MM.1S (cell line): ENCODE data around the gene CDH5.

ENCODE experiments used
- DNase-seq: peaks from one replicate; pipeline ENCODE4 v3.0.0-alpha.2; 2015
- H2AFZ ChIP-seq: fragments of 300-600 bp; sonication (generic); 2 replicates; pipeline ENCODE4 v1.6.0; 2016; ENCODE audit warnings: antibody characterized with exemption, low read length
- H3F3A ChIP-seq: fragments of 300-600 bp; sonication (generic); 2 replicates; pipeline ENCODE4 v1.6.1; 2016; ENCODE audit warnings: mild to moderate bottlenecking, antibody characterized with exemption, low read length, moderate library complexity, mixed read lengths; ENCODE audit not compliant: insufficient read depth
- H3K27ac ChIP-seq: fragments of 300-600 bp; sonication (generic); 2 replicates; pipeline ENCODE4 v1.5.1; 2016; ENCODE audit warnings: mild to moderate bottlenecking, low read length
- H3K27me3 ChIP-seq: fragments of 300-600 bp; sonication (generic); replicated peaks from 2 replicates; pipeline ENCODE4 v1.6.0; 2016; ENCODE audit warnings: low read length; ENCODE audit not compliant: insufficient read depth
- H3K36me3 ChIP-seq: fragments of 300-600 bp; sonication (generic); replicated peaks from 2 replicates; pipeline ENCODE4 v1.6.1; 2016; ENCODE audit warnings: mild to moderate bottlenecking, low read length, mixed read lengths; ENCODE audit not compliant: insufficient read depth
- H3K4me1 ChIP-seq: fragments of 300-600 bp; sonication (generic); 2 replicates; pipeline ENCODE4 v1.6.1; 2016; ENCODE audit warnings: low read length, mixed read lengths
- H3K4me2 ChIP-seq: fragments of 300-600 bp; sonication (generic); 2 replicates; pipeline ENCODE4 v1.6.0; 2016; ENCODE audit warnings: low read depth, low read length
- H3K4me3 ChIP-seq: fragments of 300-600 bp; sonication (generic); 2 replicates; pipeline ENCODE4 v1.5.1; 2016; ENCODE audit warnings: low read length, mixed read lengths
- H3K79me2 ChIP-seq: fragments of 300-600 bp; sonication (generic); 2 replicates; pipeline ENCODE4 v1.6.1; 2016; ENCODE audit warnings: mixed run types, low read length, mixed read lengths
- H3K9ac ChIP-seq: fragments of 300-600 bp; sonication (generic); 2 replicates; pipeline ENCODE4 v1.6.1; 2016; ENCODE audit warnings: low read length, mixed read lengths
- H3K9me2 ChIP-seq: fragments of 300-600 bp; sonication (generic); replicated peaks from 2 replicates; pipeline ENCODE4 v1.6.1; 2016; ENCODE audit warnings: mild to moderate bottlenecking, low read length, mixed read lengths; ENCODE audit not compliant: insufficient read depth
- H3K9me3 ChIP-seq: fragments of 300-600 bp; sonication (generic); replicated peaks from 2 replicates; pipeline ENCODE4 v1.6.1; 2016; ENCODE audit warnings: mild to moderate bottlenecking, low read length, mixed read lengths; ENCODE audit not compliant: insufficient read depth
- H4K20me1 ChIP-seq: fragments of 300-600 bp; sonication (generic); 2 replicates; pipeline ENCODE4 v1.6.1; 2016; ENCODE audit warnings: mild to moderate bottlenecking, low read length, moderate library complexity, mixed read lengths; ENCODE audit not compliant: insufficient read depth
- EZH2 ChIP-seq: fragments of 300-600 bp; sonication (generic); optimal IDR thresholded peaks from 2 replicates; pipeline ENCODE3; 2017; ENCODE audit warnings: low read depth, mild to moderate bottlenecking, antibody characterized with exemption, low read length, mixed read lengths
- EZH2phosphoT487 ChIP-seq: fragments of 300-600 bp; sonication (generic); IDR thresholded peaks from 2 replicates; pipeline ENCODE4 v1.6.1; 2018; ENCODE audit warnings: antibody characterized with exemption, low read length
- TF ChIP-seq, protein P1 (sequence below): fragments of 300-600 bp; sonication (generic); IDR thresholded peaks from 2 replicates; pipeline ENCODE4 v1.5.1; 2016; ENCODE audit warnings: antibody characterized with exemption, low read length, mixed read lengths

CDH5 gene

DNA sequence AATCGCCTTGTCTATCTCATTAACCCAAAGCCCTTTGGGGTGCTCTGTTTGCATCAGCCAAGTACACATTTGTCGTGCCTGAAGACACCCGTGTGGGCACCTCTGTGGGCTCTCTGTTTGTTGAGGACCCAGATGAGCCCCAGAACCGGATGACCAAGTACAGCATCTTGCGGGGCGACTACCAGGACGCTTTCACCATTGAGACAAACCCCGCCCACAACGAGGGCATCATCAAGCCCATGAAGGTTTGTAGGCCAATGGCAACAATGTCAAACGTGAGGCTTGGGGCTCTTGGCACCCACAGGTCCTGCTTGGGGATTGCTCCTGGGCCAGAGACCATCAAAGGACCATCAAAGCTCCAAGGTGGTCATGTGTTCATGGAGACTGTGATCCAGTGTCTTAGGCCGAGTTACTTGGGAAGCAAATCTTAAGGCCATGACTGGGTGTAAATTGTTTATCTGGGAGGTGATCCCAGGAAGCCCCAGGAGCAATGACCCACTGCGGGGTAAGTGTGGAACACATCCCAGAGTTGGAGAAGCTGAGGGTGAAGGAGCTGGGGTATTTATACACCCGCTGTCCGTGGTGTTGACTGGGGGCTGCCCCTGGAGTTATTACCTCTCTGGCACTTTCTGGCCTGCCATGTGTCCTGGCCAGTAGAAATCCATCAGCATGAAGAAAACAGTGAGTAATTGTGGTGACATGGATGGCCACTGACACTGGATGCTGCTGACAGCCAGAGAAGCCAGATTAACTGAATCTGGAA, 24.0 kb downstream of the CDH5 start:
- Histone ChIP-seq H3K36me3 (no peaks in the 10 kb centered on the region), H3K4me2 (no peak overlapping the region), H3K9ac (no peak overlapping the region), H2AFZ (no peak overlapping the region), H3F3A (no peaks in the 10 kb centered on the region), H3K9me2 (no peaks in the 10 kb centered on the region), H3K9me3 (no peaks in the 10 kb centered on the region), H4K20me1 (no peaks in the 10 kb centered on the region), H3K4me1 (no peaks in the 10 kb centered on the region), H3K27ac (no peak overlapping the region), H3K27me3 (no peaks in the 10 kb centered on the region), H3K79me2 (no peaks in the 10 kb centered on the region), H3K4me3 (no peak overlapping the region)
- no peak for DNase-seq
- TF ChIP-seq EZH2 (no peak), EZH2phosphoT487 (no peak)
- TF ChIP-seq, protein P1, sequence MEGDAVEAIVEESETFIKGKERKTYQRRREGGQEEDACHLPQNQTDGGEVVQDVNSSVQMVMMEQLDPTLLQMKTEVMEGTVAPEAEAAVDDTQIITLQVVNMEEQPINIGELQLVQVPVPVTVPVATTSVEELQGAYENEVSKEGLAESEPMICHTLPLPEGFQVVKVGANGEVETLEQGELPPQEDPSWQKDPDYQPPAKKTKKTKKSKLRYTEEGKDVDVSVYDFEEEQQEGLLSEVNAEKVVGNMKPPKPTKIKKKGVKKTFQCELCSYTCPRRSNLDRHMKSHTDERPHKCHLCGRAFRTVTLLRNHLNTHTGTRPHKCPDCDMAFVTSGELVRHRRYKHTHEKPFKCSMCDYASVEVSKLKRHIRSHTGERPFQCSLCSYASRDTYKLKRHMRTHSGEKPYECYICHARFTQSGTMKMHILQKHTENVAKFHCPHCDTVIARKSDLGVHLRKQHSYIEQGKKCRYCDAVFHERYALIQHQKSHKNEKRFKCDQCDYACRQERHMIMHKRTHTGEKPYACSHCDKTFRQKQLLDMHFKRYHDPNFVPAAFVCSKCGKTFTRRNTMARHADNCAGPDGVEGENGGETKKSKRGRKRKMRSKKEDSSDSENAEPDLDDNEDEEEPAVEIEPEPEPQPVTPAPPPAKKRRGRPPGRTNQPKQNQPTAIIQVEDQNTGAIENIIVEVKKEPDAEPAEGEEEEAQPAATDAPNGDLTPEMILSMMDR, result no peak

GRCh38 chr16:66391726-66392670, 25.5 kb downstream of the CDH5 start:
- Histone ChIP-seq H3K4me2 (no peak overlapping the region), H3K79me2 (no peaks in the 10 kb centered on the region), H3F3A (no peaks in the 10 kb centered on the region), H3K9ac (no peak overlapping the region), H3K36me3 (no peaks in the 10 kb centered on the region), H3K4me3 (no peak overlapping the region), H3K9me2 (no peaks in the 10 kb centered on the region), H3K27me3 (no peaks in the 10 kb centered on the region), H3K27ac (no peak overlapping the region), H3K4me1 (no peaks in the 10 kb centered on the region), H3K9me3 (no peaks in the 10 kb centered on the region), H4K20me1 (no peaks in the 10 kb centered on the region), H2AFZ (no peak overlapping the region)
- TF ChIP-seq, protein P1, result no peak
- TF ChIP-seq EZH2 (no peak), EZH2phosphoT487 (no peak)
- DNase-seq, result no peak

DNA sequence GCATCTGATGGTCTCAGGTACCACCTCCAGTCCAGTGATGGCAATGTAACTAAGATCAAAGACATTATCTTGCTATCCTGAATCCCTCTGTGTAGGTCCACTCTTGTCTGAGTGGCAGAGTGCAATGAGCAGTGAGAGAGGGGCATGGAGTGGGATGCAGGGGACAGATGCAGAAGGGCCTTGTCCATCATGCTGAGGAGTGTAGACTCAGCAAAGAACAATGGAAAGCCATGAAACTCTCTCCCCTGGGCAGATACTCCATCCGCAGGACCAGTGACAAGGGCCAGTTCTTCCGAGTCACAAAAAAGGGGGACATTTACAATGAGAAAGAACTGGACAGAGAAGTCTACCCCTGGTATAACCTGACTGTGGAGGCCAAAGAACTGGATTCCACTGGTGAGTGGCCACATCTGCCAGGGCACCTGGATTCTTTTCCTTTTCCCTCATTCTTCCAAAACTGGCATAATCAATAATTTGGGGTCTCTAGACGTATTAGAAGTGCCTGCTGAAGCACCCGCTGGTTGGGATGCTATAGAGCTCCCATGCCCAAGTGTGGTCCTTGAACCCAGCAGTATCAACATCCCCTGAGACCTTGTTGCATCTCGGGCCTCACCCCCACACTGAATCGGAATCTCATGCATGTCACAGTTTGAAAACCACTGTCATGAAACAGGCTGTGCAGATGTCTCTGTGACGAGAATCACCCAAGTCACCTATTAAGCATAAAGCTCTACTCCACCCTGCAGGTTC, 29.5 kb downstream of the CDH5 start:
- Histone ChIP-seq H3K9me3 (no peaks in the 10 kb centered on the region), H3F3A (no peaks in the 10 kb centered on the region), H3K4me2 (no peak overlapping the region), H3K79me2 (no peaks in the 10 kb centered on the region), H3K27ac (no peak overlapping the region), H3K4me3 (no peak overlapping the region), H3K36me3 (no peaks in the 10 kb centered on the region), H3K4me1 (no peaks in the 10 kb centered on the region), H3K9ac (no peak overlapping the region), H3K27me3 (no peaks in the 10 kb centered on the region), H4K20me1 (no peaks in the 10 kb centered on the region), H3K9me2 (no peaks in the 10 kb centered on the region), H2AFZ (no peak overlapping the region)
- no peak for DNase-seq
- TF ChIP-seq, protein P1, result no peak
- TF ChIP-seq EZH2phosphoT487, result no peak
- no peak for TF ChIP-seq EZH2
